Measurements from ENCODE around the gene SP100. TPM values are rescaled to one million over a fixed set of nuclear protein-coding genes. Genes with fewer than 3 reads are reported as not detected.

SP100 gene
- total RNA-seq, 1 donor from 2014 or later: 26.6 TPM

GRCh38 chr2:230498506-230499107 lies 82.6 kb downstream of the SP100 start:
- no peak for TF ChIP-seq CTCF (IDR thresholded peaks at IDR 0.05; ENCODE audit: insufficient read depth, low read length, severe bottlenecking)
- no peak overlapping the region for H3K4me3 ChIP-seq (ENCODE audit: low read depth, low read length)
- DNase-seq (ENCODE audit: low read depth) (no peak), FAIRE-seq (no peak)
- no peaks in the 10 kb centered on the region for H3K27me3 ChIP-seq (ENCODE audit: control insufficient read depth, insufficient read depth, low read length)
- H3K36me3 ChIP-seq (ENCODE audit: control insufficient read depth, insufficient read depth, low read length): peaks cover 4% of the 10 kb centered on the region

DNA sequence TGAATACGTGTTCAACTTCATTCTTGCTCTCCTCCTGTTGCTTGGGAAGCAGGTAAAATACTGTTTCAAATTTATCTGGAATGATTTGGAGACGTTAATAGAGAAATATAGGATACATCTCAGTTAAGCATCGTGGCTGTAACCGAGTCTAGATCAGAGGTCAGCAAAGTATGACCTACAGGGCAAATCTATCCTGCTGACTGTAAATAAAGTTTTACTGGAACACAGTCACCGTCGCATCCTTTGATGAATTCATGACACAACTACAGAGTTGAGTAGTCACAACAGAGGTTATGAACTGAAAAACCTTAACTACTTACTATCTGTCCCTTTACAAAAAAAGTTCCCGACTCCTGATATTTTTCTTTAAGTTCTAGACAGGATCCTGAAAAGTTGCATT lies 86.6 kb downstream of the SP100 start:
- DNase-seq (ENCODE audit: low read depth) (no peak), FAIRE-seq (no peak)
- TF ChIP-seq CTCF (IDR thresholded peaks at IDR 0.05; ENCODE audit: insufficient read depth, low read length, severe bottlenecking): no peak
- H3K4me3 ChIP-seq (ENCODE audit: low read depth, low read length): no peak overlapping the region
- H3K27me3 ChIP-seq (ENCODE audit: control insufficient read depth, insufficient read depth, low read length): no peaks in the 10 kb centered on the region
- H3K36me3 ChIP-seq (ENCODE audit: control insufficient read depth, insufficient read depth, low read length): peaks cover 4% of the 10 kb centered on the region

GRCh38 chr2:230503798-230504197 lies 87.8 kb downstream of the SP100 start:
- FAIRE-seq (no peak), DNase-seq (ENCODE audit: low read depth) (no peak)
- Histone ChIP-seq H3K4me3 (ENCODE audit: low read depth, low read length) (no peak overlapping the region), H3K36me3 (ENCODE audit: control insufficient read depth, insufficient read depth, low read length) (peaks cover 2% of the 10 kb centered on the region), H3K27me3 (ENCODE audit: control insufficient read depth, insufficient read depth, low read length) (no peaks in the 10 kb centered on the region)
- TF ChIP-seq CTCF (IDR thresholded peaks at IDR 0.05; ENCODE audit: insufficient read depth, low read length, severe bottlenecking): no peak

GRCh38 chr2:230505162-230505561 lies 89.2 kb downstream of the SP100 start:
- no peak overlapping the region for H3K4me3 ChIP-seq (ENCODE audit: low read depth, low read length)
- FAIRE-seq (no peak), DNase-seq (ENCODE audit: low read depth) (no peak)
- no peak for TF ChIP-seq CTCF (IDR thresholded peaks at IDR 0.05; ENCODE audit: insufficient read depth, low read length, severe bottlenecking)
- no peaks in the 10 kb centered on the region for H3K27me3 ChIP-seq (ENCODE audit: control insufficient read depth, insufficient read depth, low read length)
- no peaks in the 10 kb centered on the region for H3K36me3 ChIP-seq (ENCODE audit: control insufficient read depth, insufficient read depth, low read length)

GRCh38 chr2:230512955-230513748 lies 97.2 kb downstream of the SP100 start:
- no peak for TF ChIP-seq CTCF (IDR thresholded peaks at IDR 0.05; ENCODE audit: insufficient read depth, low read length, severe bottlenecking)
- no peaks in the 10 kb centered on the region for H3K27me3 ChIP-seq (ENCODE audit: control insufficient read depth, insufficient read depth, low read length)
- FAIRE-seq (no peak), DNase-seq (ENCODE audit: low read depth) (peak; percentile 59)
- no peak overlapping the region for H3K4me3 ChIP-seq (ENCODE audit: low read depth, low read length)
- no peaks in the 10 kb centered on the region for H3K36me3 ChIP-seq (ENCODE audit: control insufficient read depth, insufficient read depth, low read length)
